Measurements from ENCODE around the gene PPP1CC. TPM values are rescaled to one million over a fixed set of nuclear protein-coding genes. Genes with fewer than 3 reads are reported as not detected.

The PPP1CC gene
- total and polyA plus RNA-seq, 8 donors = 86.8 to 208 (median 183) TPM

DNA sequence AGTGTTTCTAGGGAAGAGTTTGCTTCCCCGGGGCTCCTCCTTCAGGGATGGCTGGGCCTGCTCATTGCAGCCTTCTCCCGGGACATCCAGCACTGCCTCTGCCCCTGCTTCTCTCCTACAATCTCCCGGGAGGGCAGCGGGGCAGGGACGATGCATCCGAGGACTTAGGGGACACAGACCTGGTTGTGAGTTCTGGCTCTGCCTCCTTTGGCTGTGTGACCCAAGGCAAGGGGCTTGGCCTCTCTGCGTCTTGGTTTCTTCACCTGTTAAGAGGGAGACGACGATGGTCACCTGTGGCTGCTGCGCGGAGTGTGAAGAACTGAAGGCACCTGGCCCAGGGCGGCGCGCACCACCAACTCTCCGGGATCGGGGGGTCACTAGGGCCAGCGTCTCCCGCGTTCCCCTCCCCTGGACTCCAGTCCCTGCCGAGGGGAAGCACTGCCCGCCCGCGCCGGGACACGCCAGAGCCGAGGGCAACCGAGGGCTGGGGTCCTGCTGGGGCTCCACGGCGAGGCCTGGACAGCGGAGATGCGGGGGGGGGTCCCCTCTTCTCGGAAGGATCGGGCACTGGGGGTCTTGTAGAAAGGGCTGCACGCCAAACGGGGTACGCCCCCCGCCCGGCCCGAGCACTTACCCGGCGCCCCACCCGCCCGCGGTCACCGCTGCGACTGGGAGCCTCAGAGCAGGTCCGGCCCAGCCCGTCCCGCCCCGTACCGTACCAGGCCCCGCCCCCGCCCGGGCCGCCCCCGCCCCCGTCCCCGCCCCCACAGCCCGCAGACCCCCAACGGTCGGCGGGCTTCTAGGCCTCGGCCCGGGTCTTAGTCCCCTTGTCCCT, 54.0 kb downstream of the PPP1CC start, which contains the start of gene HVCN1:
TSS of gene HVCN1 (minus strand) at position 670 of the 835 bp plus-strand sequence. CDS start 5,870 bp downstream, outside the sequence.
- Histone ChIP-seq H3K4me1 (peaks cover 9 to 56% of the 10 kb centered on the region in 2 donors), H3K36me3 (no peaks in the 10 kb centered on the region), H3K27me3 (peaks cover 0 to 36% of the 10 kb centered on the region in 2 donors), H3K9me3 (no peaks in the 10 kb centered on the region), H3K4me3 (peak within 1 kb of the TSS; percentile 49 to 60), H3K27ac (peak within 1 kb of the TSS; percentile 54 to 76)
- DNase-seq = peak in 3 of 4 donors; percentile 43 to 89 (median 56)
- intact Hi-C loops (cut with DNase I) = no loop called here
- ATAC-seq = peak; percentile 89
- TF ChIP-seq CTCF (IDR thresholded peaks at IDR 0.05) = no peak

DNA sequence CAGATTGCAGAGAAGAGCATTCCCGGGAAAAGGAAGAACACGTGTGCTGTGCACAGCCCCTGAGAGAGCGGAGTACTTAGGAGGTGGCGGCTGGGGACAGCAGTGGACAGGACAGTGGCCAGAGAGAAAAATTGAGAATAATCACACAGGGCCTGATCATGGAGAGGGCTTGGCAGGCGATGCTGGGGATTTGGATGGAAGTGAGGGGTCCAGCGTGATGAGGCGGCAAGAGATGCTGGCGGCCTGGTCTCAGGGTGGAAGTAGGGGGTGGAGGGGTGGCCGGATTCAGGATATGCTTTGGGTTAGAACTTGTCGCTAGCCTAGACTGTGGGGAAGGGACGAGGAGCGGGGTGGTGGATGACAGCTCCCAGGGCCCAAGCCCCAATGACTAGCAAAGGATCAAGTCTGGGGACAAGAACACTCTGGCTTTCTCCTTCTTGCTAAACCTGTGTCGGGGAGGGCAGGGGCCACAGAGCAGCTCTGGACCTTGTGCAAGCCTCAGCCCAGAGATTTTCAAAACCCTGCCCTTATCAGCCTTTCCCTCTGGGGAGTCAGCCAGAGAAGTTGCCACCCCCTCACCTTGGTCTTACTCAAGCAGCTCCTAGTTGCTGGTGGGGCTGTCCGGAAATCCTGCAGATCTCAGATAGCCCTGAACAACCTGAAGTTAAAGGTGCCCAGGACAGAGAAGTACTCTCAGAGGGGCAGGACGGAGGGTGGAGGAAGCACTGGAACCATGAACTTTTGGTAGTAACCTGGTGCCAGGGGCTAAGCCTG, 55.1 kb downstream of the PPP1CC start:
- Histone ChIP-seq H3K4me3 (peak overlapping the region in 1 of 2 donors; percentile 60), H3K27ac (no peak overlapping the region), H3K27me3 (peaks cover 0 to 36% of the 10 kb centered on the region in 2 donors), H3K36me3 (peaks cover 0 to 5% of the 10 kb centered on the region in 2 donors), H3K9me3 (no peaks in the 10 kb centered on the region), H3K4me1 (peaks cover 9 to 48% of the 10 kb centered on the region in 2 donors)
- no peak for TF ChIP-seq CTCF (IDR thresholded peaks at IDR 0.05)
- peak in 1 of 4 donors; percentile 57 for DNase-seq
- ATAC-seq = no peak
- intact Hi-C loops (cut with DNase I) = no loop called here

DNA sequence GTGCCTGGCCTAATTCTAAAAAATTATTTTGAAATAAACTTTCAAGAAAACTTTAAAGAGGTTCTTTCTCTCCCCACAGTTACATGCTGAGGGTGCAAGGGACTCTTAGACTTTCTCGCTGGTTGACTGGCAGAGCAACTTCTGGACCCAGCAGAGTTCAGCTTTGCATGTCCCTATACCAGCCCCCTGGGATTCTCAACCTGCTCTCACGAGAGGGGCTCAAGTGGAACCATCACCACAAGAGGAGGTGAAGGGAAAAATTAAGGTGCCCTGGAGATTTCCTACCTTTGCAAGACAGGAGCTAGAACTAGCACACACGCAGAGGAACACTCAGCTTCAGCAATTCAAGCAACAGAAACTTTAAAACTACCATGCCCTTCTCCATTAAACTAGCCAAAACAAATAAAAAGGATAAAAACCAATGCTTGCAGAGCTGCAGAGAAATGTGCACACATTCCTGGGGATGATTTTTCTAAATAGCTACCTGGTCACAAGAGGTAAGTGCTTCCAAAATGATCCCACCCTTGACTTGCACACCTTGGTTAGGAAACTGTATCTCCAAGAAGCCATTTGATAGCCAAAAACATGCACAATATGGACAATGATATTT, 56.3 kb downstream of the PPP1CC start:
- no peak overlapping the region for H3K4me3 ChIP-seq
- no peaks in the 10 kb centered on the region for H3K9me3 ChIP-seq
- peaks cover 0 to 5% of the 10 kb centered on the region in 2 donors for H3K36me3 ChIP-seq
- no peak overlapping the region for H3K27ac ChIP-seq
- ATAC-seq (no peak), DNase-seq (no peak)
- intact Hi-C loops (cut with DNase I) = no loop called here
- H3K4me1 ChIP-seq = peaks cover 9 to 45% of the 10 kb centered on the region in 2 donors
- no peak for TF ChIP-seq CTCF (IDR thresholded peaks at IDR 0.05)
- peaks cover 0 to 36% of the 10 kb centered on the region in 2 donors for H3K27me3 ChIP-seq

DNA sequence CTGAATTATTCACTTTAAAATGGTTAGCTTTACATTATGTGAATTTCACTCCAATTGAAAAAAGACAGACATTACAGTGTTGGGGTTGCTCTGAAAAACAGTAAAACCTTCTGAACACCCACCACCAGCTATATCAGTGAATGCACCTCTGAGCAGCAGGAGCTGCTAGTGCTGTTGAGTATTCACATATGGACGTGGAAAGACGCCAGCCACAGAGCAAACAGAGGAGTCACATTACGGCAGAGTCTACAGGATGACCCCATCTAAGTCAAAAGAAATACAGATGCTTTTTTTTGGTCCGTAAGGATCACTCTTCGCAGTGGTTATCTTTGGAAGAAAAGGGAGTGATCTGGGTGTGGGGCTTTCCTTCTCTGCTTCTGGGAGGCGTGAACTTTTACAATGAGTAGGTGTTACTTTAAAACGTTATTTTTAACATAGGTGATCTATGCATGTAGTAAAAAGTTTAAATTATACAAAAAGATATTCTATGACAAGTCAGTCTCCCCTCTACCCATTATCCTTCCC, 58.3 kb downstream of the PPP1CC start:
- no peak overlapping the region for H3K4me3 ChIP-seq
- intact Hi-C loops (cut with DNase I) = no loop called here
- ATAC-seq = no peak
- no peak overlapping the region for H3K27ac ChIP-seq
- peaks cover 9 to 24% of the 10 kb centered on the region in 2 donors for H3K4me1 ChIP-seq
- TF ChIP-seq CTCF (IDR thresholded peaks at IDR 0.05) = no peak
- peaks cover 0 to 27% of the 10 kb centered on the region in 2 donors for H3K27me3 ChIP-seq
- peak in 1 of 4 donors; percentile 28 for DNase-seq
- peaks cover 0 to 5% of the 10 kb centered on the region in 2 donors for H3K36me3 ChIP-seq
- no peaks in the 10 kb centered on the region for H3K9me3 ChIP-seq
